Astrocyte (in vitro differentiated cells and primary cell): ENCODE results near the gene IQSEC2.

Source experiments
- EZH2 ChIP-seq: IDR thresholded peaks from 2 replicates; pipeline ENCODE4 v1.6.1; 2012; ENCODE audit warnings: mild to moderate bottlenecking, low read length, inconsistent platforms; ENCODE audit not compliant: insufficient read depth
- TF ChIP-seq, protein P1 (sequence below): IDR thresholded peaks from 2 replicates; pipeline ENCODE4 v1.5.1; 2011; ENCODE audit warnings: low read depth, mild to moderate bottlenecking, inconsistent platforms, low read length, moderate library complexity; ENCODE audit not compliant: insufficient read depth

DNA sequence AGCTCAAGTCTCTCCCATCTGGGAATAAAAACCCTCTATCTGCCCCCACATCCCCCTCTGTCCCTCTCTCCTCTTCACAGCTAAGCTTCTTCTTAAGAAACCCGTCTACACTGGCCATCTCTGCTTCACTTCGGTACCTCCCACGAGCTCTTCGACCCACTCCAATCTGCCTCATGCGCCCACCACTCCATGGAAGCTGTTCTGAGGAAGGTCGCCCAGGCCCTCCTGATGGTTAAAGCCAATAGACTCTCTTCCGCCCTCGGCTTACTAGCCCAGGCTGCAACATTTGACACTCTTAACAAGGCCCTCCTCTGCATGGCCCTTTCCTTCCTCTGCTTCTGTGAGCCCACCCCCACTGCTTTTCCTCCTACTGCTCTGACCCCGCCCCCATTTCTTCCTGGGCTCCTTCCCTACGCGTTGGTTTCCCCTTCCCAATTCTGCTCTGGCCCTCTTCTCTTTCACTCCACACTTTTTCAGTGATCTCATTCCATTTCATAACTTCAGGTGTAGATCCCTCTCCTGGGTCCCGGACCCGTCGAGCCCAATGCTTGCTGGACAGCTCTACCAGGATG is 11.8 kb downstream of the IQSEC2 start:
- TF ChIP-seq EZH2: no peak
- TF ChIP-seq, protein P1, sequence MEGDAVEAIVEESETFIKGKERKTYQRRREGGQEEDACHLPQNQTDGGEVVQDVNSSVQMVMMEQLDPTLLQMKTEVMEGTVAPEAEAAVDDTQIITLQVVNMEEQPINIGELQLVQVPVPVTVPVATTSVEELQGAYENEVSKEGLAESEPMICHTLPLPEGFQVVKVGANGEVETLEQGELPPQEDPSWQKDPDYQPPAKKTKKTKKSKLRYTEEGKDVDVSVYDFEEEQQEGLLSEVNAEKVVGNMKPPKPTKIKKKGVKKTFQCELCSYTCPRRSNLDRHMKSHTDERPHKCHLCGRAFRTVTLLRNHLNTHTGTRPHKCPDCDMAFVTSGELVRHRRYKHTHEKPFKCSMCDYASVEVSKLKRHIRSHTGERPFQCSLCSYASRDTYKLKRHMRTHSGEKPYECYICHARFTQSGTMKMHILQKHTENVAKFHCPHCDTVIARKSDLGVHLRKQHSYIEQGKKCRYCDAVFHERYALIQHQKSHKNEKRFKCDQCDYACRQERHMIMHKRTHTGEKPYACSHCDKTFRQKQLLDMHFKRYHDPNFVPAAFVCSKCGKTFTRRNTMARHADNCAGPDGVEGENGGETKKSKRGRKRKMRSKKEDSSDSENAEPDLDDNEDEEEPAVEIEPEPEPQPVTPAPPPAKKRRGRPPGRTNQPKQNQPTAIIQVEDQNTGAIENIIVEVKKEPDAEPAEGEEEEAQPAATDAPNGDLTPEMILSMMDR: no peak
